Measurements from ENCODE around the gene COL24A1. TPM values are rescaled to one million over a fixed set of nuclear protein-coding genes. Genes with fewer than 3 reads are reported as not detected.

The COL24A1 gene
- total RNA-seq, 1 donor from 2014 or later = under 0.01 TPM

DNA sequence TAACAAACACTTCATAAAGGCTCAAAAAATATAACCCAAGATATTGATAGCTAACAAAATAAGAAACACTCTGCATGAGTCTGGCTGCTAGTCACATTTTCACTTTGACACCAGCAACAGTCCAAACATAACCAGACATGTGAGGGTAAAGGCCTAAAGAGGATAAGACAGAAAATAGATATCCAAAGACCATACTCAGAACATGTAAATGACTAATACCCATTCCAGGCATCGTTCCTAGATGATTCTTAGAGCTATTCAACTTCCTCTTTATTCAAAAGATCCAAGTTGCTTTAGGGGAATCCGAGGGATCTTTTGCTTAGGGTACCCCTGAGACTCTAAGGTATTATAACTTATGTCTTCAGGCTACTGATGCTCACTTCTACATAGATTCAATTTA, 5.1 kb downstream of the COL24A1 start:
- peak; percentile 66 for DNase-seq (ENCODE audit: low read depth)

DNA sequence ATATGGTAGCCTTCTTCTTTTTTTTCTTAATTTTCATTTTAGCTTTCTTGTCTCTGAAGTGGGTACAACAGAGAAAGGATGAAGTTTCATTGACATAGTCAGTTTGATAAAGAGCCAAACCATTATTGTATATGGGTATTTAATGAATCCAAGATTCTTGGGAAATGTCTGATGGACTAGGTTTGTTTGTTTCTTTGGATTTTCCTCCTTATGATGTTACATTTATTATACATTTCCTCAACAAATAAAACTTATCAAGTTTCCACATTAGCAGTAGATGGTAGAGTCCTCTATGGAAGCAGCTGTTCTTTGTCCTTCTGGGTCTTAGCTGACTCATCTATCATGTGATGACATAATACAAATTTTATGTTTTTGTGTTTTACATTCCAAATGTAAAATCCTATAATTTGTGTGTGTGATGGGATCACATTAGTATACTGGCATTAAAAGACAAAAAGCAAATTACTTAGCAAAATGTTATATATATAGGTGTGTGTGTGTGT, 6.0 kb downstream of the COL24A1 start:
- no peak for DNase-seq (ENCODE audit: low read depth)
- Histone ChIP-seq H3K4me3 (ENCODE audit: low read depth, low read length) (no peak overlapping the region), H3K36me3 (ENCODE audit: control insufficient read depth, insufficient read depth, low read length) (no peaks in the 10 kb centered on the region), H3K27me3 (ENCODE audit: control insufficient read depth, insufficient read depth, low read length) (peaks cover 9% of the 10 kb centered on the region)
- no peak for FAIRE-seq
- TF ChIP-seq, protein P1, sequence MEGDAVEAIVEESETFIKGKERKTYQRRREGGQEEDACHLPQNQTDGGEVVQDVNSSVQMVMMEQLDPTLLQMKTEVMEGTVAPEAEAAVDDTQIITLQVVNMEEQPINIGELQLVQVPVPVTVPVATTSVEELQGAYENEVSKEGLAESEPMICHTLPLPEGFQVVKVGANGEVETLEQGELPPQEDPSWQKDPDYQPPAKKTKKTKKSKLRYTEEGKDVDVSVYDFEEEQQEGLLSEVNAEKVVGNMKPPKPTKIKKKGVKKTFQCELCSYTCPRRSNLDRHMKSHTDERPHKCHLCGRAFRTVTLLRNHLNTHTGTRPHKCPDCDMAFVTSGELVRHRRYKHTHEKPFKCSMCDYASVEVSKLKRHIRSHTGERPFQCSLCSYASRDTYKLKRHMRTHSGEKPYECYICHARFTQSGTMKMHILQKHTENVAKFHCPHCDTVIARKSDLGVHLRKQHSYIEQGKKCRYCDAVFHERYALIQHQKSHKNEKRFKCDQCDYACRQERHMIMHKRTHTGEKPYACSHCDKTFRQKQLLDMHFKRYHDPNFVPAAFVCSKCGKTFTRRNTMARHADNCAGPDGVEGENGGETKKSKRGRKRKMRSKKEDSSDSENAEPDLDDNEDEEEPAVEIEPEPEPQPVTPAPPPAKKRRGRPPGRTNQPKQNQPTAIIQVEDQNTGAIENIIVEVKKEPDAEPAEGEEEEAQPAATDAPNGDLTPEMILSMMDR (IDR thresholded peaks at IDR 0.05; ENCODE audit: insufficient read depth, low read length, severe bottlenecking) = no peak

More for the DNA sequence above, 5.1 kb downstream of the COL24A1 start:
- no peak for FAIRE-seq
- Histone ChIP-seq H3K4me3 (ENCODE audit: low read depth, low read length) (no peak overlapping the region), H3K27me3 (ENCODE audit: control insufficient read depth, insufficient read depth, low read length) (peaks cover 18% of the 10 kb centered on the region), H3K36me3 (ENCODE audit: control insufficient read depth, insufficient read depth, low read length) (no peaks in the 10 kb centered on the region)
- TF ChIP-seq, protein P1 (IDR thresholded peaks at IDR 0.05; ENCODE audit: insufficient read depth, low read length, severe bottlenecking) = no peak

DNA sequence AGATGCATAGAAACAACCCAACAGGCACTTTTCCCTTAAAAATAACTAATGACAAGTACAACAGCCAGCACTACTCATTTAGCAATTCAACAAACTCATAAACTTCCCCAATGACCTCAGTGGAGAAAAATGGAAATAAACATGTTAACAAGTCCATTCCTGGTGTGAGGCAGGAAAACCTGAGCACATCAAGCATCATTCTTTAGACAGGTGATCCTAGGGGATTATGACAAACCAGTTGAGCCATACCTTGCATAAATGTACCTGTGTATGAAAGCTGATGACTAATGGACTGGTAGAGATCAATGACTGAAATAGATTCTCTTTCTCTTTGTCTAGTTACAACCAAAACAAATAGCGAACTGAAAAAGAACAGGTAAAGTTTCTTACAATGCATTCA, 7.0 kb downstream of the COL24A1 start:
- Histone ChIP-seq H3K27me3 (ENCODE audit: control insufficient read depth, insufficient read depth, low read length) (peaks cover 4% of the 10 kb centered on the region), H3K36me3 (ENCODE audit: control insufficient read depth, insufficient read depth, low read length) (no peaks in the 10 kb centered on the region), H3K4me3 (ENCODE audit: low read depth, low read length) (no peak overlapping the region)
- DNase-seq (ENCODE audit: low read depth) (peak; percentile 93), FAIRE-seq (peak; percentile 58)
- TF ChIP-seq, protein P1 (IDR thresholded peaks at IDR 0.05; ENCODE audit: insufficient read depth, low read length, severe bottlenecking) = no peak

DNA sequence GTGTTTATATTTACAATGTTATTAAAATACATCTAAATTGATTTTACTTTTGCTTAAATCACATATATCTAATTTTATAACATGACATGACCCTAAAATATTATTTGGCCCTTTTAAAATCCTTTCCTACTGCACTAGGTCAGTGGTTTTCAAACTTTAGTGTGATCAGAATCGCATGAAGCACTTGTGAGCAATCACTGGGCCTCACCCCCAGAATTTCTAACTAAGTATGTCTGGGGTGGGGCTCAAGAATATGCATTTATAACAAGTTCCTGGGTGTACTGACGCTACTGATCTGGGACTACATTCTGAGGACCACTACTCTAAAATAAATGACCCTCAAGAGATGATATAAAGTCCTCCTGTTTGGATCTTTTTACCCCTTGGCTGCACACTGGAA, 8.8 kb downstream of the COL24A1 start:
- no peak for DNase-seq (ENCODE audit: low read depth)
- Histone ChIP-seq H3K4me3 (ENCODE audit: low read depth, low read length) (no peak overlapping the region), H3K36me3 (ENCODE audit: control insufficient read depth, insufficient read depth, low read length) (no peaks in the 10 kb centered on the region), H3K27me3 (ENCODE audit: control insufficient read depth, insufficient read depth, low read length) (no peaks in the 10 kb centered on the region)
- no peak for FAIRE-seq
- TF ChIP-seq, protein P1 (IDR thresholded peaks at IDR 0.05; ENCODE audit: insufficient read depth, low read length, severe bottlenecking) = no peak

DNA sequence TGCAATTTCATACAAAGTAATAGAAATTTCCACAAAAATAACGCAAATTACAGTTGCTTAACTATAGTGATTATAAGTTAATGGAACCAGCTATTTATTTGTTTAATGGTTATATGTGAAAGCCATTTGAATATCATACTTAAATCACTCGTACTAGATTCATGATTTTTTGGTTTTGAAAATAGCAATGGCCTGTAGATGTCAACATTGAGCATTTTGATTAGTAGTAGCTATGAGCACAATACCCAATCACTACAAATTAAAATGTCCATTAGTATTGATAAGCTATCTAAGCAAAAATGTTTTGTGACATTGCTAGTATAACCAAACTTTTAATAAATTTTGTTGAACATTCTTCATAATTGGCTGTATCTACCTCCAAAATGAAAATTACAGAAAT, 10.0 kb downstream of the COL24A1 start:
- FAIRE-seq (no peak), DNase-seq (ENCODE audit: low read depth) (no peak)
- TF ChIP-seq, protein P1 (IDR thresholded peaks at IDR 0.05; ENCODE audit: insufficient read depth, low read length, severe bottlenecking) = no peak

DNA sequence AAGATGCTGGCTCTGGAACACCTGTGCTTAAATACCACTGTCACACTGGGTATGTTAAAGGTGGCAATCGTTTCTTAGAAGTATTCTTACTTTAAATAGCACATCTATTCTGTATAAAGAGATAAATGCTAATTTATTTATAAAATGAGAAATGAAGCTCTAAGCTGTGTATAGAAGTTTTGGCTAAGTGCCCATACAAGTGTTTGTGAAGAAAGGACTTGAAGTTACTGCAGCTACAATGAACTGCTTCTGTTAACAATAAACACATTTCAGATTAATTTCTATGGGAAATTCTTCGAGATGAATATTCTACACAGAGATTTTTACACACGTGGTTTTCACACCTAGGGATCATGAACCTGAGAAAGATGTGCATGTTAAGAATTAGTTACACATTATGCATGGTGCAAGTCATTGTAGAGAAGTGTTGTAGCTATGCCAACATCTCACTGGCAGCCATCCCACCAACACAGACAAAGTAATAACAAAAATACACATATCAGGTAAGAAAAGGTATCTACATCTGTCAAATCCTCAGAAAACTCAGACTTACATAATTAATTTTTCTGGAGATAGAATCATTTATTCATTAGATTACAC, 16.2 kb downstream of the COL24A1 start:
- FAIRE-seq = no peak
- H3K4me3 ChIP-seq (ENCODE audit: low read depth, low read length) = no peak overlapping the region
- DNase-seq (ENCODE audit: low read depth) = no peak
- TF ChIP-seq, protein P1 (IDR thresholded peaks at IDR 0.05; ENCODE audit: insufficient read depth, low read length, severe bottlenecking) = no peak
- no peaks in the 10 kb centered on the region for H3K36me3 ChIP-seq (ENCODE audit: control insufficient read depth, insufficient read depth, low read length)
- no peaks in the 10 kb centered on the region for H3K27me3 ChIP-seq (ENCODE audit: control insufficient read depth, insufficient read depth, low read length)

More for the DNA sequence above, 10.0 kb downstream of the COL24A1 start:
- Histone ChIP-seq H3K36me3 (ENCODE audit: control insufficient read depth, insufficient read depth, low read length) (no peaks in the 10 kb centered on the region), H3K4me3 (ENCODE audit: low read depth, low read length) (no peak overlapping the region), H3K27me3 (ENCODE audit: control insufficient read depth, insufficient read depth, low read length) (no peaks in the 10 kb centered on the region)

Measured in bronchial epithelial cell (primary cell).